Neural cell (in vitro differentiated cells): ENCODE data around the gene AFAP1. TPM values are rescaled to one million over a fixed set of nuclear protein-coding genes. Genes with fewer than 3 reads are reported as not detected.

Experiments used
- H2AFZ ChIP-seq: fragments of 200-600, 300-800 bp; sonication (generic), shearing (Covaris generic); 2 replicates; pipeline ENCODE4 v1.6.0; 2014; ENCODE audit warnings: low read depth, mild to moderate bottlenecking, antibody characterized with exemption, low read length, moderate library complexity
- H3F3A ChIP-seq: fragments of 200-600 bp; shearing (Covaris generic); 2 replicates; pipeline ENCODE4 v1.6.1; 2016; ENCODE audit warnings: mild to moderate bottlenecking, moderate library complexity, mixed read lengths, antibody characterized with exemption, low read length; ENCODE audit not compliant: insufficient read depth, poor library complexity, severe bottlenecking
- H3K27ac ChIP-seq: fragments of 200-600, 300-800 bp; sonication (generic), shearing (Covaris generic); 2 replicates; pipeline ENCODE4 v1.5.1; 2014; ENCODE audit warnings: mild to moderate bottlenecking, low read length, moderate library complexity
- H3K27me3 ChIP-seq: fragments of 300-800, 200-600 bp; sonication (generic), shearing (Covaris generic); 2 replicates; pipeline ENCODE4 v1.6.0; 2014; ENCODE audit warnings: mild to moderate bottlenecking, low read depth, low read length, moderate library complexity; ENCODE audit not compliant: insufficient read depth
- H3K36me3 ChIP-seq: fragments of 300-800, 200-600 bp; sonication (generic), shearing (Covaris generic); 2 replicates; pipeline ENCODE4 v1.5.1; 2014; ENCODE audit warnings: mild to moderate bottlenecking, antibody characterized with exemption, low read length, moderate library complexity; ENCODE audit not compliant: insufficient read depth
- H3K4me2 ChIP-seq: fragments of 300-800, 200-600 bp; sonication (generic), shearing (Covaris generic); 2 replicates; pipeline ENCODE4 v1.6.0; 2014; ENCODE audit warnings: mild to moderate bottlenecking, low read length
- H3K4me3 ChIP-seq: fragments of 300-800, 200-600 bp; sonication (generic), shearing (Covaris generic); 2 replicates; pipeline ENCODE4 v1.5.1; 2014; ENCODE audit warnings: mild to moderate bottlenecking, low read length, moderate library complexity
- H3K79me2 ChIP-seq: fragments of 200-600 bp; shearing (Covaris generic); replicated peaks from 2 replicates; pipeline ENCODE4 v1.6.0; 2014; ENCODE audit warnings: mild to moderate bottlenecking, low read length, moderate library complexity; ENCODE audit not compliant: insufficient read depth
- H3K9ac ChIP-seq: fragments of 300-800, 200-600 bp; sonication (generic), shearing (Covaris generic); 2 replicates; pipeline ENCODE4 v1.6.1; 2016; ENCODE audit warnings: mild to moderate bottlenecking, low read length, mixed read lengths
- H3K9me2 ChIP-seq: fragments of 200-600 bp; shearing (Covaris generic); 2 replicates; pipeline ENCODE4 v1.6.1; 2016; ENCODE audit warnings: mild to moderate bottlenecking, low read length, mixed read lengths; ENCODE audit not compliant: insufficient read depth
- H3K9me3 ChIP-seq: fragments of 200-600, 300-800 bp; sonication (generic), shearing (Covaris generic); 2 replicates; pipeline ENCODE4 v1.6.1; 2016; ENCODE audit warnings: mild to moderate bottlenecking, mixed run types, low read length, moderate library complexity, mixed read lengths
- H4K20me1 ChIP-seq: fragments of 200-600 bp; shearing (Covaris generic); 2 replicates; pipeline ENCODE4 v1.6.1; 2016; ENCODE audit warnings: mild to moderate bottlenecking, mixed run types; ENCODE audit not compliant: insufficient read depth
- CTCF ChIP-seq: fragments of 450-650 bp; IDR thresholded peaks from 2 replicates; pipeline ENCODE4 v1.5.1; 2014; ENCODE audit warnings: antibody characterized with exemption, mild to moderate bottlenecking, moderate library complexity; ENCODE audit not compliant: poor library complexity, severe bottlenecking
- EP300 ChIP-seq: fragments of 450-650 bp; conservative IDR thresholded peaks from 2 replicates; pipeline ENCODE4 v1.6.1; 2014; ENCODE audit warnings: antibody characterized with exemption, mild to moderate bottlenecking, moderate library complexity; ENCODE audit not compliant: poor library complexity, severe bottlenecking
- EZH2 ChIP-seq: fragments of 200-600, 300-800 bp; shearing (Covaris generic), sonication (generic); IDR thresholded peaks from 2 replicates; pipeline ENCODE4 v1.6.1; 2014; ENCODE audit warnings: antibody characterized with exemption, low read length, borderline replicate concordance, mild to moderate bottlenecking; ENCODE audit not compliant: insufficient read depth, poor library complexity, severe bottlenecking
- MXI1 ChIP-seq: fragments of 450-650 bp; conservative IDR thresholded peaks from 2 replicates; pipeline ENCODE4 v1.6.1; 2014; ENCODE audit warnings: antibody characterized with exemption, mild to moderate bottlenecking; ENCODE audit not compliant: poor library complexity, severe bottlenecking
- POLR2AphosphoS5 ChIP-seq: IDR thresholded peaks from 2 replicates; pipeline ENCODE4 v1.6.1; 2012
- RAD21 ChIP-seq: fragments of 450-650 bp; conservative IDR thresholded peaks from 2 replicates; pipeline ENCODE4 v1.6.1; 2014; ENCODE audit warnings: antibody characterized with exemption, mild to moderate bottlenecking, moderate library complexity
- REST ChIP-seq: IDR thresholded peaks from 2 replicates; pipeline ENCODE4 v1.6.1; 2012; ENCODE audit warnings: borderline replicate concordance
- SMC3 ChIP-seq: fragments of 450-650 bp; conservative IDR thresholded peaks from 2 replicates; pipeline ENCODE4 v1.6.1; 2014; ENCODE audit warnings: antibody characterized with exemption, mild to moderate bottlenecking, moderate library complexity; ENCODE audit not compliant: poor library complexity
- TAF1 ChIP-seq: IDR thresholded peaks from 2 replicates; pipeline ENCODE4 v1.6.1; 2012; ENCODE audit warnings: low read depth
- polyA plus RNA-seq: library from polyadenylated mRNA; depleted of rRNA; stranded (reverse); fragments of >200 nt; gene quantifications from 2 replicates; pipeline ENCODE4 v1.2.3, GENCODE V29; 2014

The AFAP1 gene
- polyA plus RNA-seq, 1 donor from 2014 or later = 38.9 TPM

GRCh38 chr4:7763788-7764187 is 175.9 kb downstream of the AFAP1 start:
- no peak overlapping the region for H3K4me3 ChIP-seq
- H3K9me2 ChIP-seq = no peaks in the 10 kb centered on the region
- H3K36me3 ChIP-seq = no peaks in the 10 kb centered on the region
- no peak overlapping the region for H2AFZ ChIP-seq
- TF ChIP-seq REST (no peak), TAF1 (no peak), POLR2AphosphoS5 (no peak), EZH2 (no peak), CTCF (no peak), RAD21 (no peak), MXI1 (no peak), SMC3 (no peak), EP300 (no peak)
- H3K27me3 ChIP-seq = no peaks in the 10 kb centered on the region
- peaks cover 10% of the 10 kb centered on the region for H4K20me1 ChIP-seq
- H3K79me2 ChIP-seq = no peaks in the 10 kb centered on the region
- H3K4me2 ChIP-seq = no peak overlapping the region
- no peak overlapping the region for H3K27ac ChIP-seq
- H3K9ac ChIP-seq = no peak overlapping the region
- H3F3A ChIP-seq = no peaks in the 10 kb centered on the region
- H3K9me3 ChIP-seq = no peaks in the 10 kb centered on the region

- H3K27me3 ChIP-seq = no peaks in the 10 kb centered on the region
- no peaks in the 10 kb centered on the region for H3F3A ChIP-seq
- H3K27ac ChIP-seq = no peak overlapping the region
- no peak for TF ChIP-seq POLR2AphosphoS5
- no peak for TF ChIP-seq EZH2
- no peak for TF ChIP-seq CTCF
- TF ChIP-seq MXI1 = no peak
- TF ChIP-seq REST = no peak
- TF ChIP-seq TAF1 = no peak
- TF ChIP-seq SMC3 = no peak
- TF ChIP-seq RAD21 = no peak
- TF ChIP-seq EP300 = no peak
- H3K79me2 ChIP-seq = no peaks in the 10 kb centered on the region
- no peaks in the 10 kb centered on the region for H3K9me2 ChIP-seq
- peaks cover 10% of the 10 kb centered on the region for H4K20me1 ChIP-seq
- no peaks in the 10 kb centered on the region for H3K36me3 ChIP-seq
- no peak overlapping the region for H3K9ac ChIP-seq
- no peak overlapping the region for H3K4me2 ChIP-seq
- H2AFZ ChIP-seq = no peak overlapping the region
- no peak overlapping the region for H3K4me3 ChIP-seq
- H3K9me3 ChIP-seq = no peaks in the 10 kb centered on the region
These were observed 176.6 kb downstream of the AFAP1 start for GRCh38 chr4:7763106-7763505.
